Embryonic facial prominence (tissue), 1 donor: ENCODE data around the gene SSR1.

Source experiments
- DNase-seq: peaks from one replicate; pipeline ENCODE4 v3.0.0-alpha.2; 2016; ENCODE audit errors: extremely low spot score

SSR1 gene

GRCh38 chr6:7239590-7239948 lies 73.4 kb downstream of the SSR1 start:
- DNase-seq: no peak

- no peak for DNase-seq
Observed at GRCh38 chr6:7238900-7239589, 74.0 kb downstream of the SSR1 start.

- DNase-seq: no peak
Observed at GRCh38 chr6:7238526-7238899, 74.5 kb downstream of the SSR1 start.

- no peak for DNase-seq
Observed at GRCh38 chr6:7237653-7238188, 75.3 kb downstream of the SSR1 start.

- DNase-seq: no peak
Observed at GRCh38 chr6:7236306-7237209, 76.4 kb downstream of the SSR1 start.

- no peak for DNase-seq
Observed at GRCh38 chr6:7235712-7236305, 77.2 kb downstream of the SSR1 start.

GRCh38 chr6:7234547-7234946 lies 78.5 kb downstream of the SSR1 start:
- no peak for DNase-seq

GRCh38 chr6:7232351-7232750 lies 80.6 kb downstream of the SSR1 start:
- no peak for DNase-seq

- DNase-seq: no peak
Observed at GRCh38 chr6:7230956-7231713, 81.9 kb downstream of the SSR1 start.

- no peak for DNase-seq
Observed at GRCh38 chr6:7230327-7230691, 82.7 kb downstream of the SSR1 start.

- no peak for DNase-seq
Observed at GRCh38 chr6:7229376-7230326, 83.3 kb downstream of the SSR1 start.

- DNase-seq: no peak
Observed at GRCh38 chr6:7228662-7229375, 84.2 kb downstream of the SSR1 start.

GRCh38 chr6:7224731-7225130 lies 88.3 kb downstream of the SSR1 start:
- no peak for DNase-seq

- no peak for DNase-seq
Observed at GRCh38 chr6:7222197-7222596, 90.8 kb downstream of the SSR1 start.

- no peak for DNase-seq
Observed at GRCh38 chr6:7219310-7219709, 93.7 kb downstream of the SSR1 start.

GRCh38 chr6:7218406-7218988 lies 94.5 kb downstream of the SSR1 start:
- no peak for DNase-seq
